Nephron (organoid): ENCODE measurements around the gene DHX40.
A peak's percentile ranks its signal among the peaks of the same experiment; 100 is the strongest.
"Not testable (repeated sequence)": the region's sequence is repeated elsewhere in the genome, so short reads cannot be mapped to it uniquely, and the experiment has no call there.

Experiments
- H3K27ac Mint-ChIP-seq, 3 experiments: 2 replicates each; pipeline ENCODE4 v1.8.0; 2020; ENCODE audit warnings: mixed read lengths in 3 of 3, mild to moderate bottlenecking in 2 of 3, moderate library complexity in 1 of 3
- H3K27me3 Mint-ChIP-seq: 2 replicates; pipeline ENCODE4 v1.8.0; 2021; ENCODE audit warnings: low read depth, mild to moderate bottlenecking, moderate library complexity, mixed read lengths
- H3K36me3 Mint-ChIP-seq: 2 replicates; pipeline ENCODE4 v1.8.0; 2020; ENCODE audit warnings: low read depth, mixed read lengths
- H3K4me1 Mint-ChIP-seq: 2 replicates; pipeline ENCODE4 v1.8.0; 2020; ENCODE audit warnings: mixed read lengths
- H3K4me3 Mint-ChIP-seq, 3 experiments: 2 replicates each; pipeline ENCODE4 v1.8.0; 2020; ENCODE audit warnings: mild to moderate bottlenecking in 3 of 3, mixed read lengths in 3 of 3, moderate library complexity in 2 of 3
- H3K9me3 Mint-ChIP-seq: 2 replicates; pipeline ENCODE4 v1.8.0; 2020; ENCODE audit warnings: mixed read lengths
- TF ChIP-seq, protein P1 (sequence below), 3 experiments: fragments of 200-600 bp; sonication (generic); IDR thresholded peaks; one replicate each; pipeline ENCODE4 v1.5.0; 2021; ENCODE audit warnings: antibody characterized with exemption in 3 of 3; ENCODE audit not compliant: unreplicated experiment in 3 of 3

DHX40 gene

DNA sequence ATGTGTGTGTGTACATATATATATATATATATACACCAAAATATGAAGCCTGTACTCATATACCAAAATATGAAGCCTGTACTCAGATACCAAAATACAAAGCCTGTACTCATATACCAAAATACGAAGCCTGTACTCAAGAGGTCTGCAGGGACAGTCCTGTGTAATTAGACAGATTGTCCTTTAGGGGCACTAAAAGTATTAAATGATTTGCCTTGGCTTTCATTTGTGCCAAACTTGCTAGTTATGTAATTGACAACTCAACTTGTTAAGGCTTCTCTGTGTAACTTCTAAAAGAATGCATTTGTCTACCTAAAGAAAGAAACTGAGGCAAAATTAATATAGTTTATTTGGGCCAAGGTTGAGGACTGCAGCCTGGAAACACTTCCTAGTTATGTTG, 30.8 kb upstream of the DHX40 start:
- Mint-ChIP-seq H3K27ac (no peak overlapping the region), H3K4me1 (no peaks in the 10 kb centered on the region), H3K36me3 (no peaks in the 10 kb centered on the region), H3K9me3 (no peaks in the 10 kb centered on the region), H3K27me3 (peaks cover 5% of the 10 kb centered on the region), H3K4me3 (no peak overlapping the region)
- TF ChIP-seq, protein P1, sequence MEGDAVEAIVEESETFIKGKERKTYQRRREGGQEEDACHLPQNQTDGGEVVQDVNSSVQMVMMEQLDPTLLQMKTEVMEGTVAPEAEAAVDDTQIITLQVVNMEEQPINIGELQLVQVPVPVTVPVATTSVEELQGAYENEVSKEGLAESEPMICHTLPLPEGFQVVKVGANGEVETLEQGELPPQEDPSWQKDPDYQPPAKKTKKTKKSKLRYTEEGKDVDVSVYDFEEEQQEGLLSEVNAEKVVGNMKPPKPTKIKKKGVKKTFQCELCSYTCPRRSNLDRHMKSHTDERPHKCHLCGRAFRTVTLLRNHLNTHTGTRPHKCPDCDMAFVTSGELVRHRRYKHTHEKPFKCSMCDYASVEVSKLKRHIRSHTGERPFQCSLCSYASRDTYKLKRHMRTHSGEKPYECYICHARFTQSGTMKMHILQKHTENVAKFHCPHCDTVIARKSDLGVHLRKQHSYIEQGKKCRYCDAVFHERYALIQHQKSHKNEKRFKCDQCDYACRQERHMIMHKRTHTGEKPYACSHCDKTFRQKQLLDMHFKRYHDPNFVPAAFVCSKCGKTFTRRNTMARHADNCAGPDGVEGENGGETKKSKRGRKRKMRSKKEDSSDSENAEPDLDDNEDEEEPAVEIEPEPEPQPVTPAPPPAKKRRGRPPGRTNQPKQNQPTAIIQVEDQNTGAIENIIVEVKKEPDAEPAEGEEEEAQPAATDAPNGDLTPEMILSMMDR (IDR thresholded peaks at IDR 0.05; ENCODE audit: unreplicated experiment in 3 of 3) = peak in 1 of 3 experiments; percentile 15

DNA sequence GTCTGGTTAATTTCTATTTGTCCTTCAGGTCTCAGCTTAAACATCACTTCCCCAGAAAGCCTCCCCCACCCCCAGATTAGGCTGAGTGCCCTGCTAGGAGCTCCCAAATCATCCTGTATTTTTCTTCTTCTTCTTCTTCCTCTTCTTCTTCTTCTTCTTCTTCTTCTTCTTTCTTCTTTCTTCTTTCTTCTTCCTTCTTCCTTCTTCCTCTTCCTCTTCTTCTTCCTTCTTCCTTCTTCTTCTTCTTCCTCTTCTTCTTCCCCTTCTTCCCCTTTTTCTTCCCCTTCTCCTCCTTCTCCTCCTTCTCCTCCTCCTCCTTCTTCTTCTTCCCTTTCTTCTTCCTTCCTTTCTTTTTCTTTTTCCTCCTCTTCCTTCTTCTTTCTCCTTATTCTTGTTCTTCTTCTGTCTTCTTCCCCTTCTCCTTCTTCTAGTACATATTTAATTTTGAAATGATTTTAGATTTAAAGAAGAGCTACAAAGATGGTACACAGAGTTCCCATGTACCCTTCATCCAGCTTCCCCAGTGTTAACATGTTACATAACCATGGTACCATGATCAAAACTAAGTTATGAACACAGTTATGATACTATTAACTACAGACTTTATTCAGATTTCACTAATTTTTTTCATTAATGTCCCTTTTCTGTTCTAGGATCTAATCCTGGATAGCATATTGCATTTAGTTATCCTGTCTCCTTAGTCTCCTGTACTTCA, 27.1 kb upstream of the DHX40 start:
- TF ChIP-seq, protein P1 (IDR thresholded peaks at IDR 0.05; ENCODE audit: unreplicated experiment in 3 of 3) = no peak
- Mint-ChIP-seq H3K4me1 (no peaks in the 10 kb centered on the region), H3K27me3 (peaks cover 11% of the 10 kb centered on the region), H3K9me3 (no peaks in the 10 kb centered on the region), H3K27ac (no peak overlapping the region), H3K4me3 (no peak overlapping the region), H3K36me3 (no peaks in the 10 kb centered on the region)

DNA sequence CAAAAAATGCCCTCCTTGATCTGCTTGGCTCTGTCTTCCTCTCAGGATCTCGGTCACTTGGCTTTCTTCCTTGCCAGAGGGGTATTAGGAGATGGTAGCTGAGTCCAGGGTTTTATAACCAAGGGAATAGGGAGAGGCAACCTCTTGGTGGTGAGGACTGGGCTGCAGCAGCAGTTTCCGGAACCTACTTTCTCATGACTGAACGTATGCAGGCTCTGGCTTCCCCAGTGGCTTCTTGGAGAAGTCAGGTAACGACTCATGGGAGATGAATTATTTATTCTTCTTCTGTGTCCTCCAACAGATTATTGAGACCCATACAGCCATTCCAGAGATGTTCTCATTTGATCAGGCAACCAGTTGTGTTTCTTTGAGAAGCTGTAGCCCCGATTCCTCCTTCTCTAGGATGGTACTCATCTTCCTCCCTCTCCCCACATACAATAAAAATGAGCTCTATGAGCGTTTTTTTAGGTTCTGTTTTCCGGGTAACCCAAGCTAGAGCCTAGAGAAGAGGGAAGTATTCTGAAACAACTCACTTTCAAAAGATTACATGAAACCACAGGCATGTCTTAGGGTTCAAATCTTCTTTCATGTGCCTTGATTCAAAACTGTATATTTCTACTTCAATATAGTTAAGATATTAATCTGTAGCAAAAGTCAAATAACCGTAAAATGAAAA, 22.3 kb upstream of the DHX40 start:
- Mint-ChIP-seq H3K9me3 (no peaks in the 10 kb centered on the region), H3K27me3 (peaks cover 8% of the 10 kb centered on the region), H3K27ac (no peak overlapping the region), H3K4me3 (no peak overlapping the region), H3K4me1 (peaks cover 7% of the 10 kb centered on the region), H3K36me3 (no peaks in the 10 kb centered on the region)
- TF ChIP-seq, protein P1 (IDR thresholded peaks at IDR 0.05; ENCODE audit: unreplicated experiment in 3 of 3) = no peak

DNA sequence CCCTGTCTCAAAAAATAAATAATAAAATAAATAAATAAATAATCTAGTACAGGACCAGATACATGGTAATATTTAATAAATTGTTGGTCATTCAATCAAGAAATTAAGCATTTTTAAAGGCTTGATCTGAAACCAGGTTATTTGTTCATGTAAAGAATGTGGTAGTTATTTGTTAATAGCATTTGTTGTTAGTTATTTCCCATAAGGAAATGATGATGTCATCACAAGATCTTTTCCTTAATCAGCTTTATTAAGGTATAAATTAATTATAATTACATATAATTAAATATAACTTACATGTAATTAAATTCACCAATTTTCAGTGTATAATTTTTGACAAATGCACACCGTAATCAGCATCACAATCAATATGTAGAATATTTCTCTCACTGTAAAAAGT, 19.5 kb upstream of the DHX40 start:
- Mint-ChIP-seq H3K9me3 (no peaks in the 10 kb centered on the region), H3K27me3 (peaks cover 6% of the 10 kb centered on the region), H3K27ac (no peak overlapping the region), H3K36me3 (no peaks in the 10 kb centered on the region), H3K4me3 (no peak overlapping the region), H3K4me1 (peaks cover 7% of the 10 kb centered on the region)
- TF ChIP-seq, protein P1 (IDR thresholded peaks at IDR 0.05; ENCODE audit: unreplicated experiment in 3 of 3) = no peak

DNA sequence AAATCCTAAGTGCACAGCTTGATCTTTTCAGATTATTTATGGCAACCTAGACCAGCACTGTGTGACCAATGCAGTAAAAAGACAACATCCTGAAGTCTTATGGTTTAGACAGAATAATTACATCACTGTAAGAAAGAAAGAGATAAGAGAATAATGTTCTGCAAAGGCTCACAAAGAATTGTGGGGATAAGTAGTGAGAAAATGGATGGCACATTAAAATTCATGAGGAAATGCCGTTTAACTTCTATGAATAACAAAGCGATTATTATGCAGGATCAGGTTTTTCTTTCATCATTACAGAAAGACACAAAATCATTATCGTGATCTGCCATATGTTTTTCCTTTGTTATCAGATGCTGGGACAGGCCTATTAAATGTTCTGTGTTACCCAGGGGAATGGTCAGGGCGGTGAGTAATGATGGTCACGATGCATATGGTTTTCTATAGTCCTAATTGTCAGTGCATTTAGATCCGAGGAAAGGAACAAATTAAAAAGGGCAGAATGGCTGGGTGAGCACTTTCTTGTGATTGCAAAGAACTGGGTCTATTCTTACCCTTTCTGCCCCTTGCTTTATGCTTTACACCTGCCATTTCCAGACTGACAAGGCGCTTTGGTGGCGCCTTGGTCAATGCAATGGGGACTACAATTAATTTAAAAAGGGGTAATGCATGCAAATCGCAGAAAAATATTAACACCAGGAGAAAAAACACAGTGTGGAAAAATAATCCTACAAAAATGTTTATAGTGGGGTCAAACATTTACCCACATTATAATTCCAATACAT, 18.1 kb upstream of the DHX40 start:
- Mint-ChIP-seq H3K36me3 (no peaks in the 10 kb centered on the region), H3K4me1 (peaks cover 7% of the 10 kb centered on the region), H3K4me3 (peak overlapping the region in 1 of 3 experiments; percentile 0), H3K27me3 (peaks cover 6% of the 10 kb centered on the region), H3K27ac (peak overlapping the region; percentile 33 to 72 (median 59)), H3K9me3 (no peaks in the 10 kb centered on the region)
- TF ChIP-seq, protein P1 (IDR thresholded peaks at IDR 0.05; ENCODE audit: unreplicated experiment in 3 of 3) = no peak

DNA sequence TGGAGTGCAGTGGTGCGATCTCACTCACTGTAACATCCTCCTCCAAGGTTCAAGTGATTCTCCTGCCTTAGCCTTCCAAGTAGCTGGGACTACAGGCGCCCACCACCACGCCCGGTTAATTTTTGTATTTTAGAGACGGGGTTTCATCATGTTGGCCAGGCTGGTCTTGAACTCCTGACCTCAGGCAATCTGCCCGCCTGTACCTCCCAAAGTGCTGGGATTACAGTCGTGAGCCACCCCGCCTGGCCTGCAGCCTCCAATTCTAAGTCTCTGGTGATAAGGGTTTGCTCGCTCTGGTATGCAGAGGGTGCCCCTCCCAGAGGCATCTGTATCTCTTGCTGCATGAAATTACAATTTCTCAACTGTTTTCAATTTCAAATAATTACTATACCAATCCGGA, 16.4 kb upstream of the DHX40 start:
- not testable (repeated sequence) for H3K4me1 Mint-ChIP-seq, H3K4me3 Mint-ChIP-seq, H3K36me3 Mint-ChIP-seq, H3K9me3 Mint-ChIP-seq, H3K27ac Mint-ChIP-seq, H3K27me3 Mint-ChIP-seq
